Measurements from ENCODE around the gene HSPB1. TPM values are rescaled to one million over a fixed set of nuclear protein-coding genes. Genes with fewer than 3 reads are reported as not detected.
"Not testable (repeated sequence)": the region's sequence is repeated elsewhere in the genome, so short reads cannot be mapped to it uniquely, and the experiment has no call there.

Gene HSPB1
- total and polyA plus RNA-seq, 8 donors, result 106 to 752 (median 154) TPM

DNA sequence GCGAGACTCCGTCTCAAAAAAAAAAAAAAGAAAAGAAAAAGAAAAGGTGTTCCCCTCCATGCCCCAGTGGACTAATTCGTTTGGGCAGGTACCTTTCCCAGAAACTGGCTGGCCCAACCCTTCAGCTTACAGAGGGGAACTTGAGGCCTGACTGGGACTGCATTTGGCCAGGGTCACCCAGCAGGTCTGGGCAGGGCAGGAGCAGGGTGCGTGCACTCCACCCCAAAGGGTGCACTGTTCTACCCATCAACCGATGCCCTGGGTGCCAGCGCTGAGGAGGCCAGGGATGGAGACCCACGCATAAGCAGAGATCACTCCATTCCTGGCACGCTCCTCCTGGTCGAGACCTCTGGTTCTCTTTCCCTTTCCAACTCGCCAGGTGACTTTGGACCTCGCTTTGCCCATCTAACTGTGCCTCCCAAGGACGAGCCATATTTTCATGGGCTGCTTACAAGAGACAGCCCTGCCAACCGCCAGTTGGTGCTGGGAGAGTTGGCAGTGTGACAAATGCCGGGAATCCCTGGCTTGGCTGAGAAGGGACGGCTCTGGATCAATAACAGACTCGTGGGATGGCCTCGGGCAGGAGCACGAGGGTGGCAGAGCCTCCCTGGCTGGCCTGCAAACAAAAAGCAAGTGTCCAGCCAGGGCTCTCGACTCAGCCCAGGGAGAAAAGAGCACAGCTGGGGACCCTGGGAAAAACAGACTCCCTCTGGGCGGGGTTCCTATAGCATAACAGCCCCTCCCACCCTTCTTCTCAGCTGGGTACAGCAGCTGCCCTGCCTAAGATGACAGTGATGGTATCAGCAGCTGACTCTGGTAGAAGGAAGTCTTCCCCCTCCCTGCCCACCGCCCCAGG, 7.9 kb downstream of the HSPB1 start:
- peak in 5 of 6 donors; percentile 80 to 90 (median 85) for DNase-seq
- Histone ChIP-seq H3K36me3 (no peaks in the 10 kb centered on the region), H3K4me3 (no peak overlapping the region), H3K27ac (peak overlapping the region; percentile 29 to 91 (median 60)), H3K4me1 (peaks cover 10 to 18% (median 11%) of the 10 kb centered on the region in 3 donors), H3K27me3 (no peaks in the 10 kb centered on the region), H3K9me3 (no peaks in the 10 kb centered on the region)
- peak; percentile 25 to 68 (median 44) for ATAC-seq
- TF ChIP-seq, protein P1, sequence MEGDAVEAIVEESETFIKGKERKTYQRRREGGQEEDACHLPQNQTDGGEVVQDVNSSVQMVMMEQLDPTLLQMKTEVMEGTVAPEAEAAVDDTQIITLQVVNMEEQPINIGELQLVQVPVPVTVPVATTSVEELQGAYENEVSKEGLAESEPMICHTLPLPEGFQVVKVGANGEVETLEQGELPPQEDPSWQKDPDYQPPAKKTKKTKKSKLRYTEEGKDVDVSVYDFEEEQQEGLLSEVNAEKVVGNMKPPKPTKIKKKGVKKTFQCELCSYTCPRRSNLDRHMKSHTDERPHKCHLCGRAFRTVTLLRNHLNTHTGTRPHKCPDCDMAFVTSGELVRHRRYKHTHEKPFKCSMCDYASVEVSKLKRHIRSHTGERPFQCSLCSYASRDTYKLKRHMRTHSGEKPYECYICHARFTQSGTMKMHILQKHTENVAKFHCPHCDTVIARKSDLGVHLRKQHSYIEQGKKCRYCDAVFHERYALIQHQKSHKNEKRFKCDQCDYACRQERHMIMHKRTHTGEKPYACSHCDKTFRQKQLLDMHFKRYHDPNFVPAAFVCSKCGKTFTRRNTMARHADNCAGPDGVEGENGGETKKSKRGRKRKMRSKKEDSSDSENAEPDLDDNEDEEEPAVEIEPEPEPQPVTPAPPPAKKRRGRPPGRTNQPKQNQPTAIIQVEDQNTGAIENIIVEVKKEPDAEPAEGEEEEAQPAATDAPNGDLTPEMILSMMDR (IDR thresholded peaks at IDR 0.05), result no peak
- 14 to 24% methylated on average over 20 to 21 of the region's 21 CpGs for WGBS, 2 donors
- FAIRE-seq, result no peak
- intact Hi-C loops (cut with DNase I), result loop anchor here in 1 of 3 donors (10.0 kb wide), 1 partner anchor 136 kb away; no protein-coding TSS in a partner anchor

DNA sequence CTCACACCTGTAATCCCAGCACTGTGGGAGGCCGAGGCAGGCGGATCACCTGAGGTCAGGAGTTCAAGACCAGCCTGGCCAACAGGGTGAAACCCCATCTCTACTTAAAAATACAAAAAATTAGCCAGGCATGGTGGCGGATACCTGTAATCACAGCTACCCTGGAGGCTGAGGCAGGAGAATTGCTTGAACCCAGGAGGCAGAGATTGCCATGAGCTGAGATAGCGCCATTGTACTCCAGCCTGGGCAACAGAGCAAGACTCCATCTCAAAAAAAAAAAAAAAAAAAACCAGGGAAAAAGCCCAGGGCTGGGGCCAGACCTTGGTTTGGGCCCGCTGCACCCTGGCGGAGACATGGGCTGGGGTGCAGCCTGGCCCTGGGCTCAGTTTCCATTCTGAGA, 9.4 kb downstream of the HSPB1 start:
- not testable (repeated sequence) for DNase-seq, H3K36me3 ChIP-seq, H3K27ac ChIP-seq, FAIRE-seq, H3K4me3 ChIP-seq, ATAC-seq, H3K27me3 ChIP-seq, H3K9me3 ChIP-seq
- WGBS, 2 donors, result 93 to 98% methylated on average over 6 of the region's 6 CpGs
- H3K4me1 ChIP-seq, result peaks cover 6 to 11% (median 10%) of the 10 kb centered on the region in 3 donors
- intact Hi-C loops (cut with DNase I), result loop anchor here in 1 of 3 donors (10.0 kb wide), 1 partner anchor 137 kb away; no protein-coding TSS in a partner anchor

DNA sequence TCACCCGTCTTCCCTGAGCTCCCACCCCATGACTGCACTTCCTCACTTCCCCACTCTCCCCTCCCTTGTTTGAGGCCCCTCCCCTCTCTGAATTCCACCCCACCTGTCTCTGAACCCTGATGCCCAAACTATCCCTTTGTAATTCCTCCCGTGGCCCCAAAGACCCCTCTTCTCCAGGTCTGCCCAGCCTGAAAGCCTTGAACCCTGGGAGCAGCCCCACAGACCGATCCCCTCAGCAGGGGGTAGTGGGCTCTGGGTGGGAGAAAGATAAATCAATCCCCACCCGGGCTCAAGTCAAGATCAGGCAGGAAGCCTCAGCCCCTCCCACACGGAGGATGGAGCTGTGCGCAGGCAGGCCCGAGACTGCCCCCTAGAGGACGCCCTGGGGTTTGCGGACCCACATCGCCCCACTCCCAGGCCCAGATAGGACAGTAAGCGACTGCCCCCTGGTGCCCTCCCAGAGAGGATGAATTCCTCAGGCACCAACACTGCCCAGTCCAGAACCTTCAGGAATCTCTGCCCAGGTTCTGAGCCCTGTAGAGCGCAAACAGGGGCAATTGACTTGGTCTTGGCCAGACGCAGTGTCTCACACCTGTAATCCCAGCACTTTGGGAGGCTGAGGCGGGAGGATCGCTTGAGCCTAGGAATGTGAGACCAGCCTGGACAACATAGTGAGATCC, 11.7 kb downstream of the HSPB1 start:
- TF ChIP-seq, protein P1 (IDR thresholded peaks at IDR 0.05), result peak; percentile 100
- WGBS, 2 donors, result 5 to 7% methylated on average over 15 of the region's 15 CpGs

DNA sequence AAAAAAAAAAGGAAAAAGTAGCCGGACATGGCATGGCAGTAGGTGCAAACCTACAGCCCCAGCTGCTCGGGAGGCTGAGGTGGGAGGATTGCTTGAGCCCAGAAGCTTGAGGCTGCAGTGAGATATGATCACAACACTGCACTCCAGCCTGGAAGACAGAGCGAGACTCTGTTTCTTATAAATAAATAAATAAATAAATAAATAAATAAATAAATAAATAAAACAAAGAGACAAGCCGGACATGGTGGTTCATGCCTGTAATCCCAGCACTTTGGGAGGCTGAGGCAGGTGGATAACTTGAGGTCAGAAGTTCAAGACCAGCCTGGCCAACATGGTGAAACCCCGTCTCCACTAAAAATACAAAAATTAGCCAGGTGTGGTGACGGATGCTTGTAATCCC, 12.3 kb downstream of the HSPB1 start:
- not testable (repeated sequence) for ATAC-seq, H3K36me3 ChIP-seq, FAIRE-seq, H3K4me3 ChIP-seq, DNase-seq, H3K27ac ChIP-seq, H3K27me3 ChIP-seq, H3K9me3 ChIP-seq
- WGBS, 2 donors, result 58 to 67% methylated on average over 5 to 6 of the region's 6 CpGs
- peaks cover 15 to 17% (median 16%) of the 10 kb centered on the region in 3 donors for H3K4me1 ChIP-seq
- intact Hi-C loops (cut with DNase I), result loop anchor here in 1 of 3 donors (10.0 kb wide), 1 partner anchor 140 kb away; no protein-coding TSS in a partner anchor

More for the DNA sequence above, 11.7 kb downstream of the HSPB1 start:
- no peak overlapping the region for H3K27ac ChIP-seq
- H3K4me3 ChIP-seq, result no peak overlapping the region
- no peaks in the 10 kb centered on the region for H3K27me3 ChIP-seq
- peaks cover 11 to 16% (median 13%) of the 10 kb centered on the region in 3 donors for H3K4me1 ChIP-seq
- peak; percentile 51 to 78 (median 69) for ATAC-seq
- no peaks in the 10 kb centered on the region for H3K36me3 ChIP-seq
- no peak for FAIRE-seq
- intact Hi-C loops (cut with DNase I), result loop anchor here in 1 of 3 donors (10.0 kb wide), 1 partner anchor 139 kb away; no protein-coding TSS in a partner anchor
- no peaks in the 10 kb centered on the region for H3K9me3 ChIP-seq
- DNase-seq, result peak; percentile 93 to 99 (median 97)

DNA sequence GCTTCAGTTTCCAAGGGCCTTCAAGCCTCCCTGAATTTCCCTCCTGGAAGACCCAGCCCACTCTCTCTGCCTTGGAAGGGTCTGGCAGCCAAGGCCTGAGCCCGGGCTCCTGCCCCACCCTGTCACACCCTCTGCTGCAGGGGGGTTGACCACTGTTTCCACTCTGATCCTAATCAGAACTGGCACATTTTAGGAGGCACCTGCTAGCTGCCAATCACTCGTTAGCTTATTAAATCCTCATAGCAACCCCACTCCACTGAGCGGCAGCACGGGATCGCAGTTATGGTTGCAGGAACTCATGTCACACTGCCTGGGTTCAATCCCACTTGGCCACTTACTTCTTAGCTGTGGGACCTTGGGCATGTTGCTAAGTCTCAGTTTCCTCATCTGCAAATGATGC, 12.9 kb downstream of the HSPB1 start:
- Histone ChIP-seq H3K4me1 (peaks cover 10 to 17% (median 14%) of the 10 kb centered on the region in 3 donors), H3K4me3 (no peak overlapping the region), H3K27me3 (no peaks in the 10 kb centered on the region), H3K9me3 (no peaks in the 10 kb centered on the region), H3K36me3 (no peaks in the 10 kb centered on the region), H3K27ac (no peak overlapping the region)
- intact Hi-C loops (cut with DNase I), result loop anchor here in 1 of 3 donors (10.0 kb wide), 1 partner anchor 141 kb away; no protein-coding TSS in a partner anchor
- FAIRE-seq (no peak), DNase-seq (peak in 1 of 6 donors; percentile 33), ATAC-seq (no peak)
- TF ChIP-seq, protein P1 (IDR thresholded peaks at IDR 0.05), result no peak
- WGBS, 2 donors, result 73 to 77% methylated on average over 5 of the region's 5 CpGs

All from pancreas (tissue), 10 donors.